DMS114 treated with DMSO at 0.1 percent for 48 hours (cell line): Measurements from ENCODE around the gene OSER1.

Experiments
- DNase-seq: peaks from one replicate; lab custom pipeline; 2025; ENCODE audit not compliant: unreplicated experiment; lab: John Stamatoyannopoulos, UW

Gene OSER1

GRCh38 chr20:44180814-44181213 lies 29.8 kb downstream of the OSER1 start:
- DNase-seq = no peak

GRCh38 chr20:44176833-44177534 lies 33.6 kb downstream of the OSER1 start:
- no peak for DNase-seq

GRCh38 chr20:44174996-44175765 lies 35.4 kb downstream of the OSER1 start:
- no peak for DNase-seq

- no peak for DNase-seq
Measured at GRCh38 chr20:44173846-44174245, 36.7 kb downstream of the OSER1 start.

GRCh38 chr20:44173116-44173515 lies 37.5 kb downstream of the OSER1 start:
- DNase-seq = no peak

GRCh38 chr20:44172572-44172950 lies 38.0 kb downstream of the OSER1 start:
- no peak for DNase-seq

- DNase-seq = no peak
Measured at GRCh38 chr20:44171775-44172571, 38.6 kb downstream of the OSER1 start.

- DNase-seq = no peak
Measured at GRCh38 chr20:44170816-44171410, 39.7 kb downstream of the OSER1 start.

- no peak for DNase-seq
Measured at GRCh38 chr20:44167736-44168135, 42.8 kb downstream of the OSER1 start.

GRCh38 chr20:44166477-44166876 lies 44.1 kb downstream of the OSER1 start:
- no peak for DNase-seq

- DNase-seq = no peak
Measured at GRCh38 chr20:44166008-44166407, 44.6 kb downstream of the OSER1 start.

GRCh38 chr20:44160133-44160532 lies 50.4 kb downstream of the OSER1 start:
- no peak for DNase-seq

GRCh38 chr20:44159711-44160110 lies 50.9 kb downstream of the OSER1 start:
- no peak for DNase-seq

GRCh38 chr20:44159125-44159524 lies 51.4 kb downstream of the OSER1 start:
- no peak for DNase-seq

GRCh38 chr20:44157061-44157460 lies 53.5 kb downstream of the OSER1 start:
- no peak for DNase-seq

GRCh38 chr20:44154521-44155001 lies 56.0 kb downstream of the OSER1 start:
- no peak for DNase-seq

- DNase-seq = no peak
Measured at GRCh38 chr20:44153636-44154043, 56.9 kb downstream of the OSER1 start.

- DNase-seq = no peak
Measured at GRCh38 chr20:44151621-44152416, 58.8 kb downstream of the OSER1 start.

GRCh38 chr20:44146272-44146671 lies 64.3 kb downstream of the OSER1 start:
- no peak for DNase-seq
